ENCODE results near the gene SHANK3.

SHANK3 gene

GRCh38 chr22:50715776-50716175, 43.2 kb downstream of the SHANK3 start:
- no peaks in the 10 kb centered on the region for H3K36me3 Mint-ChIP-seq (ENCODE audit: low read depth)
- no peaks in the 10 kb centered on the region for H3K9me3 Mint-ChIP-seq
- no peaks in the 10 kb centered on the region for H3K27me3 Mint-ChIP-seq (ENCODE audit: low read depth)
- no peak overlapping the region for H3K4me3 Mint-ChIP-seq
- H3K27ac Mint-ChIP-seq = no peak overlapping the region
- no peaks in the 10 kb centered on the region for H3K4me1 Mint-ChIP-seq (ENCODE audit: low read depth)

DNA sequence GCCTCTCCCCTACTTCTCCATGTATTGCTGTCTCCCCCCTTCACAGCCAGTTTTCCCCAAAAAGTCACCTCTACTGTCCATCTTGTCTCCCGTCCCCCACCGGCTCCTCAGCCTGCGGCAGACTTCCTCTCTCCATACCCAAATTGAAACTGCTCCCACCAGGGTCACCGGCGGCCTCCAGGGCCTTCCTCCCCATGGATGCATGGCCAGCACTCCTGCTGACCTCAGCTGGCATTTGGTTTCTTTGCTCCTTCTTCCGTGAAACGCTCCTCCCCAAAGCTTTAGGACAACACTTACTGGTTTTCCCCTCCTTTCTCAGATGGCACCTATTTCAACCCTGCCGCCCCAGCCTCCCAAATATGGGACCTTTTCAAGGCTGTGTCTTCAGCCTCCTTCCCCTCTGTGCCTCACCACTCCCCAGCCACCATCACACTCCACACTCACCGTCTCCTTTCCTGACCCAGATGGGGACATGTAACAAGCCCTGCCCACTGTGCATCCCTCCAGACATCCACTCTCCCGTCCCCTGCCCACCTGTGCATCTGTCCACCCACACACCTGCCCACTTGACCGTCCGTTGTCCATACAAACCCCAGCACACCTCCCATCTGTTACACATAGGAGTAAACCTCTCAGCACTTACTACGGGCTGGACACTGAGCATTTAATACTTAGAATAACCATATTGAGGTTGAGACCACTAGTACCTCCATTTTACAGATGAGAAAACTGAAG, 43.8 kb downstream of the SHANK3 start:
- Mint-ChIP-seq H3K36me3 (ENCODE audit: low read depth) (no peaks in the 10 kb centered on the region), H3K4me3 (no peak overlapping the region), H3K27ac (no peak overlapping the region), H3K27me3 (ENCODE audit: low read depth) (no peaks in the 10 kb centered on the region), H3K9me3 (no peaks in the 10 kb centered on the region), H3K4me1 (ENCODE audit: low read depth) (no peaks in the 10 kb centered on the region)

GRCh38 chr22:50717709-50718351, 45.2 kb downstream of the SHANK3 start:
- no peak overlapping the region for H3K4me3 Mint-ChIP-seq

GRCh38 chr22:50718352-50718709, 45.7 kb downstream of the SHANK3 start:
- H3K9me3 Mint-ChIP-seq = no peaks in the 10 kb centered on the region
- H3K36me3 Mint-ChIP-seq (ENCODE audit: low read depth) = no peaks in the 10 kb centered on the region

More at GRCh38 chr22:50717709-50718351, 45.2 kb downstream of the SHANK3 start:
- Mint-ChIP-seq H3K4me1 (ENCODE audit: low read depth) (no peaks in the 10 kb centered on the region), H3K36me3 (ENCODE audit: low read depth) (no peaks in the 10 kb centered on the region), H3K27me3 (ENCODE audit: low read depth) (no peaks in the 10 kb centered on the region), H3K27ac (no peak overlapping the region), H3K9me3 (no peaks in the 10 kb centered on the region)

DNA sequence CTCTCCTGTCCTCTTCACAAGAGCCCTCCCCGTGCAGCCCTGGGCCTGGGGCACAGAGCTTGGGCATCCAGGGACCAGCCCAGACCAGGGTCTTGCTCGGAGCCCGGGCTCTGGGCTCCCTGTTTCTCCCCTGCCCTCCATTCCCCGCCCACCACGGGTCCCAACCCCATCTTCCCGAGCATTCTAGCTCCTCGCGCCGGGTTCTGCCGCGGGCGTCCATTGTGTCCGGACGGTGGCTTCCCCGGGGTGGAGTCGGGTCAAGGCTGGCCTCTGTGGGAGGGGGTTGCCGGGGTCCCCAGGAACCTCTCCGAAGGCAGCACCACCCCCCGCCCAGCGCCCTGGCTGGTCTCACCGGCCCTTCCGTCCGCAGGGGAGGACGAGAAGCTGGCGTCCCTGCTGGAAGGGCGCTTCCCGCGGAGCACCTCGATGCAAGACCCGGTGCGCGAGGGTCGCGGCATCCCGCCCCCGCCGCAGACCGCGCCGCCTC, 47.2 kb downstream of the SHANK3 start:
- Mint-ChIP-seq H3K9me3 (no peaks in the 10 kb centered on the region), H3K27me3 (ENCODE audit: low read depth) (no peaks in the 10 kb centered on the region), H3K36me3 (ENCODE audit: low read depth) (no peaks in the 10 kb centered on the region), H3K4me1 (ENCODE audit: low read depth) (no peaks in the 10 kb centered on the region), H3K4me3 (no peak overlapping the region), H3K27ac (no peak overlapping the region)

More at GRCh38 chr22:50718352-50718709, 45.7 kb downstream of the SHANK3 start:
- Mint-ChIP-seq H3K27ac (no peak overlapping the region), H3K4me3 (no peak overlapping the region), H3K4me1 (ENCODE audit: low read depth) (no peaks in the 10 kb centered on the region), H3K27me3 (ENCODE audit: low read depth) (no peaks in the 10 kb centered on the region)

- no peak overlapping the region for H3K27ac Mint-ChIP-seq
- H3K4me3 Mint-ChIP-seq = no peak overlapping the region
- no peaks in the 10 kb centered on the region for H3K27me3 Mint-ChIP-seq (ENCODE audit: low read depth)
- no peaks in the 10 kb centered on the region for H3K4me1 Mint-ChIP-seq (ENCODE audit: low read depth)
- no peaks in the 10 kb centered on the region for H3K36me3 Mint-ChIP-seq (ENCODE audit: low read depth)
- H3K9me3 Mint-ChIP-seq = no peaks in the 10 kb centered on the region
Measured at GRCh38 chr22:50720301-50721256, 48.0 kb downstream of the SHANK3 start.

DNA sequence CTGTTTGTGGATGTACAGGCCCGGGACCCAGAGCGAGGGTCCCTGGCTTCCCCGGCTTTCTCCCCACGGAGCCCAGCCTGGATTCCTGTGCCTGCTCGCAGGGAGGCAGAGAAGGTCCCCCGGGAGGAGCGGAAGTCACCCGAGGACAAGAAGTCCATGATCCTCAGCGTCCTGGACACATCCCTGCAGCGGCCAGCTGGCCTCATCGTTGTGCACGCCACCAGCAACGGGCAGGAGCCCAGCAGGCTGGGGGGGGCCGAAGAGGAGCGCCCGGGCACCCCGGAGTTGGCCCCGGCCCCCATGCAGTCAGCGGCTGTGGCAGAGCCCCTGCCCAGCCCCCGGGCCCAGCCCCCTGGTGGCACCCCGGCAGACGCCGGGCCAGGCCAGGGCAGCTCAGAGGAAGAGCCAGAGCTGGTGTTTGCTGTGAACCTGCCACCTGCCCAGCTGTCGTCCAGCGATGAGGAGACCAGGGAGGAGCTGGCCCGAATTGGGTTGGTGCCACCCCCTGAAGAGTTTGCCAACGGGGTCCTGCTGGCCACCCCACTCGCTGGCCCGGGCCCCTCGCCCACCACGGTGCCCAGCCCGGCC, 48.7 kb downstream of the SHANK3 start:
- H3K36me3 Mint-ChIP-seq (ENCODE audit: low read depth) = no peaks in the 10 kb centered on the region
- no peak overlapping the region for H3K27ac Mint-ChIP-seq
- H3K4me1 Mint-ChIP-seq (ENCODE audit: low read depth) = no peaks in the 10 kb centered on the region
- H3K4me3 Mint-ChIP-seq = no peak overlapping the region
- no peaks in the 10 kb centered on the region for H3K9me3 Mint-ChIP-seq
- H3K27me3 Mint-ChIP-seq (ENCODE audit: low read depth) = no peaks in the 10 kb centered on the region

GRCh38 chr22:50722048-50722701, 49.6 kb downstream of the SHANK3 start:
- H3K36me3 Mint-ChIP-seq (ENCODE audit: low read depth) = no peaks in the 10 kb centered on the region
- no peak overlapping the region for H3K27ac Mint-ChIP-seq
- no peak overlapping the region for H3K4me3 Mint-ChIP-seq
- no peaks in the 10 kb centered on the region for H3K9me3 Mint-ChIP-seq
- H3K27me3 Mint-ChIP-seq (ENCODE audit: low read depth) = no peaks in the 10 kb centered on the region
- no peaks in the 10 kb centered on the region for H3K4me1 Mint-ChIP-seq (ENCODE audit: low read depth)

Measured in T-helper 1 cell treated with Interleukin-12 subunit alpha and Interleukin-12 subunit beta and Interleukin-4 antibody, amounts not matched to agents 30 μg/mL and 1 μg/mL, for 36 hours (primary cell).